ENCODE measurements around the gene TSPAN18. TPM values are rescaled to one million over a fixed set of nuclear protein-coding genes. Genes with fewer than 3 reads are reported as not detected.

Gene TSPAN18
- total and polyA plus RNA-seq, 2 of the 8 experiments (the other 6 are each of a cell fraction or from before 2014, with no cell fraction given) = 5.2 to 10.2 TPM

- TF ChIP-seq KDM5A (IDR thresholded peaks at IDR 0.05; ENCODE audit: low read length) (no peak), SP4 (IDR thresholded peaks at IDR 0.05; ENCODE audit: low read length) (no peak), KDM4A (IDR thresholded peaks at IDR 0.05; ENCODE audit: low read depth, low read length, severe bottlenecking) (no peak), SP1 (IDR thresholded peaks at IDR 0.05; ENCODE audit: low read depth, low read length) (no peak), SIRT6 (IDR thresholded peaks at IDR 0.05; ENCODE audit: low read length) (no peak)
- no peak overlapping the region for H2BK120ac ChIP-seq (replicated peaks; ENCODE audit: low read depth, low read length)
- H3K23ac ChIP-seq (ENCODE audit: insufficient read length) = no peak overlapping the region
- no peak overlapping the region for H3K14ac ChIP-seq (ENCODE audit: insufficient read length)
- H4K20me1 ChIP-seq (replicated peaks in 1 of 2; ENCODE audit: control insufficient read depth in 1 of 2, insufficient read depth in 2 of 2, low read length in 2 of 2) = no peaks in the 10 kb centered on the region
- no peak overlapping the region for H3K4ac ChIP-seq (replicated peaks; ENCODE audit: insufficient read length, low read depth, low read length)
- H3K23me2 ChIP-seq (ENCODE audit: low read depth, low read length) = peaks cover 2% of the 10 kb centered on the region; the same call in 1 of the 2 replicates
- H3K4me1 ChIP-seq (replicated peaks in 1 of 4; ENCODE audit: control insufficient read depth in 3 of 4, insufficient read depth in 4 of 4, low read length in 3 of 4) = peaks cover 12 to 30% (median 20%) of the 10 kb centered on the region in 4 experiments
- H3K9ac ChIP-seq (replicated peaks in 1 of 4; ENCODE audit: extremely low read depth in 1 of 4, low read depth in 3 of 4, low read length in 3 of 4) = no peak overlapping the region
- H3K27ac ChIP-seq (ENCODE audit: low read depth, low read length) = no peak overlapping the region
- no peak overlapping the region for H2BK5ac ChIP-seq (ENCODE audit: low read depth, low read length)
- no peaks in the 10 kb centered on the region for H3K79me2 ChIP-seq (ENCODE audit: control insufficient read depth in 1 of 2, insufficient read depth in 2 of 2, low read length in 2 of 2)
- no peak overlapping the region for H3K4me3 ChIP-seq (ENCODE audit: extremely low read depth in 1 of 4, insufficient read depth in 2 of 4, low read depth in 3 of 4, low read length in 4 of 4)
- H3K18ac ChIP-seq (ENCODE audit: extremely low read depth, low read length) = no peak overlapping the region
- POLR2A ChIA-PET (ENCODE audit: partially characterized antibody) = no interaction called here
- H4K5ac ChIP-seq (ENCODE audit: insufficient read length, low read depth, low read length) = no peak overlapping the region
- H3K9me3 ChIP-seq (ENCODE audit: insufficient read depth in 2 of 2, low read depth in 1 of 2, low read length in 1 of 2) = no peaks in the 10 kb centered on the region
- H2AK5ac ChIP-seq (ENCODE audit: low read depth, low read length) = no peak overlapping the region
- CTCF ChIA-PET (ENCODE audit: partially characterized antibody) = interaction anchor here (0.9 to 1.4 kb wide), 6 partner anchors 28 to 104 kb away, joined by 3 to 5 read pairs (median 4); no protein-coding TSS in a partner anchor
- H2AFZ ChIP-seq (ENCODE audit: low read length) = no peak overlapping the region
- H3K4me2 ChIP-seq (ENCODE audit: insufficient read depth in 1 of 2, low read depth in 2 of 2, low read length in 2 of 2) = no peak overlapping the region
- H3K79me1 ChIP-seq (ENCODE audit: low read depth, low read length) = no peaks in the 10 kb centered on the region
- H3K36me3 ChIP-seq (ENCODE audit: control insufficient read depth in 2 of 4, insufficient read depth in 4 of 4, low read length in 3 of 4) = no peaks in the 10 kb centered on the region
- H2BK12ac ChIP-seq (ENCODE audit: low read depth, low read length) = no peak overlapping the region
- no peak for FAIRE-seq
- no peak overlapping the region for H3K56ac ChIP-seq (replicated peaks; ENCODE audit: insufficient read length, low read depth, low read length)
- no peak overlapping the region for H2BK15ac ChIP-seq (ENCODE audit: low read length)
- no peak for DNase-seq (ENCODE audit: low read depth in 1 of 2, low spot score in 2 of 2)
- H2BK20ac ChIP-seq (ENCODE audit: low read length) = no peak overlapping the region
- H4K91ac ChIP-seq (replicated peaks; ENCODE audit: insufficient read length, low read length) = no peak overlapping the region
- H3K27me3 ChIP-seq (replicated peaks in 1 of 4; ENCODE audit: control insufficient read depth in 3 of 4, extremely low read depth in 1 of 4, insufficient read depth in 3 of 4, low read length in 3 of 4) = no peaks in the 10 kb centered on the region
- H4K8ac ChIP-seq (ENCODE audit: extremely low read depth, insufficient read depth, low read length) = no peak overlapping the region
Measured at GRCh38 chr11:44855493-44855849, 128.7 kb downstream of the TSPAN18 start.
